HG03159 (cell line): ENCODE results near the gene LEMD1.

ENCODE experiments used
- ATAC-seq: cut with Tn5 transposase; IDR thresholded peaks from one replicate; pipeline ENCODE4 v1.9.1; 2021; ENCODE audit warnings: mild to moderate bottlenecking, moderate library complexity; ENCODE audit not compliant: unreplicated experiment

Gene LEMD1

GRCh38 chr1:205337481-205337880 is 84.4 kb downstream of the LEMD1 start:
- no peak for ATAC-seq

GRCh38 chr1:205335692-205336091 is 86.2 kb downstream of the LEMD1 start:
- no peak for ATAC-seq

- ATAC-seq = no peak
These were observed 89.7 kb downstream of the LEMD1 start for GRCh38 chr1:205332015-205332791.
